Natural killer cell (primary cell): ENCODE results near the gene PEX26. TPM values are rescaled to one million over a fixed set of nuclear protein-coding genes. Genes with fewer than 3 reads are reported as not detected.
"Not testable (repeated sequence)": the region's sequence is repeated elsewhere in the genome, so short reads cannot be mapped to it uniquely, and the experiment has no call there.

Experiments
- ATAC-seq, 3 donors: fragments of 150-1000 bp in 2 of 3; fragments of 200-7000 bp in 1 of 3; cut with Tn5 transposase; 1 replicate in 1 of 3; 2 replicates in 2 of 3; pipeline ENCODE4 v1.10.0; 2021; ENCODE audit warnings: mild to moderate bottlenecking in 2 of 3, moderate library complexity in 2 of 3
- DNase-seq, 2 donors: peaks; one replicate each; pipeline versions ENCODE4 v3.0.0 to v3.0.0-alpha.2; 2013 to 2021; ENCODE audit warnings: mixed read lengths in 1 of 2
- H3K27ac ChIP-seq: one replicate; pipeline ENCODE4 v1.5.1; 2013; ENCODE audit warnings: mild to moderate bottlenecking, low read length
- H3K27me3 ChIP-seq: one replicate; pipeline ENCODE4 v1.6.1; 2013; ENCODE audit warnings: low read length; ENCODE audit not compliant: control insufficient read depth, insufficient read depth
- H3K36me3 ChIP-seq: one replicate; pipeline ENCODE4 v1.6.1; 2013; ENCODE audit warnings: low read length; ENCODE audit not compliant: control insufficient read depth, insufficient read depth
- H3K4me1 ChIP-seq: one replicate; pipeline ENCODE4 v1.6.1; 2013; ENCODE audit warnings: low read length; ENCODE audit not compliant: control insufficient read depth, insufficient read depth
- H3K4me3 ChIP-seq: one replicate; pipeline ENCODE4 v1.5.1; 2013; ENCODE audit warnings: low read length
- H3K9me3 ChIP-seq: one replicate; pipeline ENCODE4 v1.6.1; 2013; ENCODE audit warnings: low read length; ENCODE audit not compliant: control insufficient read depth, insufficient read depth
- H3K27ac Mint-ChIP-seq, 2 donors: one replicate each; pipeline ENCODE4 v1.8.0; 2022; ENCODE audit warnings: mild to moderate bottlenecking in 2 of 2, mixed read lengths in 2 of 2, moderate library complexity in 1 of 2
- H3K27me3 Mint-ChIP-seq, 2 donors: one replicate each; pipeline ENCODE4 v1.8.0; 2022; ENCODE audit warnings: low read depth in 2 of 2, mixed read lengths in 2 of 2
- H3K36me3 Mint-ChIP-seq: one replicate; pipeline ENCODE4 v1.8.0; 2022; ENCODE audit warnings: mixed read lengths
- H3K4me1 Mint-ChIP-seq, 2 donors: one replicate each; pipeline ENCODE4 v1.8.0; 2022; ENCODE audit warnings: mixed read lengths in 2 of 2
- H3K4me3 Mint-ChIP-seq: one replicate; pipeline ENCODE4 v1.8.0; 2022; ENCODE audit warnings: mild to moderate bottlenecking, moderate library complexity, mixed read lengths
- H3K9me3 Mint-ChIP-seq, 2 donors: one replicate each; pipeline ENCODE4 v1.8.0; 2022; ENCODE audit warnings: mixed read lengths in 2 of 2
- WGBS: methylation state at CpG from one replicate; pipeline ENCODE4 v1.1.7; 2013; ENCODE audit warnings: missing lambda C conversion rate; ENCODE audit not compliant: insufficient coverage; 5-methylcytosine and 5-hydroxymethylcytosine counted together
- intact Hi-C: fragments of 100-400 bp; cut with micrococcal nuclease; formaldehyde crosslinking; loops from one replicate; pipeline ENCODE4 v1.14.2; 2022
- total RNA-seq, 4 donors: library from RNA; stranded (reverse); fragments of 120-200 nt in 1 of 4; gene quantifications; one replicate each; pipeline versions ENCODE4 v1.2.3 to v1.2.4, GENCODE V29; 2013 to 2022
- TF ChIP-seq, protein P1 (sequence below): fragments of 200-600 bp; IDR thresholded peaks from one replicate; pipeline ENCODE4 v1.8.0; 2022; ENCODE audit warnings: antibody characterized with exemption

Gene PEX26
- total RNA-seq, 3 donors from 2014 or later (not counting 1 experiment from before 2014, with no cell fraction given): 27.6 to 37.4 (median 31.2) TPM

DNA sequence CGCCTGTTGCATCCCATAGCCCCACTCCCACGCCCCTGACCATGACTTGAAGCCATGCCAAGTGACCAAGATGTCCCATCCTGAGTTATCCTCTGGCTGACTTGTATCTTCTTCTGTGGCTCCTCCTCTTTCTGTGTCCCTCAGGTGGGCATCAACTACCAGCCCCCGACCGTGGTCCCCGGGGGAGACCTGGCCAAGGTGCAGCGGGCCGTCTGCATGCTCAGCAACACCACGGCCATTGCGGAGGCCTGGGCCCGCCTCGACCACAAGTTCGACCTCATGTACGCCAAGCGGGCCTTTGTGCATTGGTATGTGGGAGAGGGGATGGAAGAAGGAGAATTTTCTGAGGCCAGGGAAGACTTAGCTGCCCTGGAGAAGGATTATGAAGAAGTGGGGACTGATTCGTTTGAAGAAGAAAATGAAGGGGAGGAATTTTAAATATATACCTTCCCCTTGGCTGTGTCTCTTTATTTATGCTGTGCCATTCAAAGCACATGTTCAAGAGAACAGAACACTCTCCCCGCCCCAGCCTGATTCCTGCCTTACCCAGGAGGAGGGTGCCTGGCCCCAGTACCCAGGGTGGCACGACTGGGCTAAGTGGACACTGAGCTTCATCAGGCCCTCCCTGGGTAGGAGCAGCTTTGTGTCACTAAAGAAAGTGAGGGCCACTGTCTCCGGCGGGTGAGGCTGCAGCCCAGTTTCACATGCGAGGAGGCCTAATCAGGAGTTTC, 53.1 kb downstream of the PEX26 start:
- Mint-ChIP-seq H3K9me3 (no peaks in the 10 kb centered on the region), H3K4me1 (no peaks in the 10 kb centered on the region), H3K27ac (no peak overlapping the region), H3K36me3 (no peaks in the 10 kb centered on the region), H3K27me3 (no peaks in the 10 kb centered on the region), H3K4me3 (no peak overlapping the region)
- DNase-seq (no peak), ATAC-seq (no peak)
- Histone ChIP-seq H3K27ac (no peak overlapping the region), H3K36me3 (peaks cover 3% of the 10 kb centered on the region), H3K27me3 (no peaks in the 10 kb centered on the region), H3K4me3 (no peak overlapping the region), H3K9me3 (no peaks in the 10 kb centered on the region), H3K4me1 (no peaks in the 10 kb centered on the region)
- intact Hi-C loops: no loop called here
- TF ChIP-seq, protein P1, sequence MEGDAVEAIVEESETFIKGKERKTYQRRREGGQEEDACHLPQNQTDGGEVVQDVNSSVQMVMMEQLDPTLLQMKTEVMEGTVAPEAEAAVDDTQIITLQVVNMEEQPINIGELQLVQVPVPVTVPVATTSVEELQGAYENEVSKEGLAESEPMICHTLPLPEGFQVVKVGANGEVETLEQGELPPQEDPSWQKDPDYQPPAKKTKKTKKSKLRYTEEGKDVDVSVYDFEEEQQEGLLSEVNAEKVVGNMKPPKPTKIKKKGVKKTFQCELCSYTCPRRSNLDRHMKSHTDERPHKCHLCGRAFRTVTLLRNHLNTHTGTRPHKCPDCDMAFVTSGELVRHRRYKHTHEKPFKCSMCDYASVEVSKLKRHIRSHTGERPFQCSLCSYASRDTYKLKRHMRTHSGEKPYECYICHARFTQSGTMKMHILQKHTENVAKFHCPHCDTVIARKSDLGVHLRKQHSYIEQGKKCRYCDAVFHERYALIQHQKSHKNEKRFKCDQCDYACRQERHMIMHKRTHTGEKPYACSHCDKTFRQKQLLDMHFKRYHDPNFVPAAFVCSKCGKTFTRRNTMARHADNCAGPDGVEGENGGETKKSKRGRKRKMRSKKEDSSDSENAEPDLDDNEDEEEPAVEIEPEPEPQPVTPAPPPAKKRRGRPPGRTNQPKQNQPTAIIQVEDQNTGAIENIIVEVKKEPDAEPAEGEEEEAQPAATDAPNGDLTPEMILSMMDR: no peak
- 95% methylated on average over 19 of the region's 20 CpGs for WGBS

DNA sequence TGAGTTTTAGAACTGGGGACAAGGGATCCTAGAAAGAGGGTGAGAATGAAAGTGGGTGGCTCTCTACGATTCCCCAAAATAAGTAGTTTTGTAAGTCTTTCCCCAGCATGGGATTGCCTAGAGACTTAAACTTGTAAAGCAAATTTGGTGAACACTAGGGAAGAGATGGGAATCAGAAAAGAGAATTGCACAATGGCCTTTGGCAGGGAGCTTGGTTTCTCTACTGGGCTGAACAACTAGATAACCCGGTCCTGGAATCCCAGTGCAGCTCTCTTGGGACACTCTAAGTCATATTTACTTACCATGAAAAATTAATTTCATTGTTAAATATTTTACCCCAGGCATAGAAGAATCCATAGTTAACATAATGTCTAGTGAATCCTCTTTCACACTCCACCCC, 55.7 kb downstream of the PEX26 start:
- Histone ChIP-seq H3K27ac (no peak overlapping the region), H3K4me1 (no peaks in the 10 kb centered on the region), H3K27me3 (no peaks in the 10 kb centered on the region), H3K36me3 (no peaks in the 10 kb centered on the region), H3K9me3 (no peaks in the 10 kb centered on the region), H3K4me3 (no peak overlapping the region)
- ATAC-seq (no peak), DNase-seq (no peak)
- intact Hi-C loops: no loop called here
- Mint-ChIP-seq H3K36me3 (no peaks in the 10 kb centered on the region), H3K27ac (no peak overlapping the region), H3K9me3 (no peaks in the 10 kb centered on the region), H3K4me3 (no peak overlapping the region), H3K4me1 (no peaks in the 10 kb centered on the region), H3K27me3 (no peaks in the 10 kb centered on the region)
- TF ChIP-seq, protein P1: no peak
- 95% methylated on average over 2 of the region's 2 CpGs for WGBS

DNA sequence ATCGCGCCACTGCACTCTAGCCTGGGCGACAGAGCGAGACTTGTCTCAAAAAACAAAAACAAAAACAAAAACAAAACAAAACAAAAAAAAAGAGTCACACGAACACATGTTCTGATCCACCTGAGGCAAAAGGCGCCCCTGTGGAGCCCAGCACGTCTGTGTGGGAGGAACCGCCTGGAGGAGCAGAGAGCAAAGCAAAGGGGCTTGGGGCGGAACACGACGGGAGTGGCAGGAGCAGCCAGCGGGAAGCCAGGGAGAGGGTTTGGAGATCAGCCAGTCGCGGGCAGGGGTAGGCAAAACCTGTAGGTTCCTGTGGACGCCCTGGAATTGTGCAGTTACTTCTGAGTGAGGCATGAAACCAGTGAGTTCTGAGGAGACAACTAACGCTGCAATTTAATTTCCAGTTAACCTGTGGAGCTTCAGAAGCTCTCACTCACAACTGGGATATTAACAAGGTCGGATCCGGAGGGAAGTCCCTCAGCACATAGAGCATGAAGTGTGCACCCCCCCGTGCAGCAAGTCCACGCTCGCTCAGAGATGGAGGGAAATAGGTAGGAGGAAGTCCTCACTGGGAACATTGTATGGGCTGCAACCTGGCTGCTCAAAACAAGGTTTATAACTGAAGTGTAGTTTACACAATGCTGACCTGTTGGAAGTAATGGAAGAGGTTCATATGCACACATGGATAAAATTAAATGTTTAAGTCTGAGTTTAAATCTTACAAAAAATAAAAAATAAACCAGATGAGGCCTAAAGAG, 59.0 kb downstream of the PEX26 start:
- intact Hi-C loops: no loop called here
- TF ChIP-seq, protein P1: no peak
- Mint-ChIP-seq H3K4me1 (no peaks in the 10 kb centered on the region), H3K27me3 (no peaks in the 10 kb centered on the region), H3K36me3 (no peaks in the 10 kb centered on the region), H3K27ac (no peak overlapping the region), H3K4me3 (no peak overlapping the region), H3K9me3 (no peaks in the 10 kb centered on the region)
- Histone ChIP-seq H3K36me3 (no peaks in the 10 kb centered on the region), H3K4me1 (no peaks in the 10 kb centered on the region), H3K27me3 (no peaks in the 10 kb centered on the region), H3K9me3 (no peaks in the 10 kb centered on the region), H3K27ac (no peak overlapping the region), H3K4me3 (no peak overlapping the region)
- 94% methylated on average over 21 of the region's 21 CpGs for WGBS
- DNase-seq: no peak
- no peak for ATAC-seq

DNA sequence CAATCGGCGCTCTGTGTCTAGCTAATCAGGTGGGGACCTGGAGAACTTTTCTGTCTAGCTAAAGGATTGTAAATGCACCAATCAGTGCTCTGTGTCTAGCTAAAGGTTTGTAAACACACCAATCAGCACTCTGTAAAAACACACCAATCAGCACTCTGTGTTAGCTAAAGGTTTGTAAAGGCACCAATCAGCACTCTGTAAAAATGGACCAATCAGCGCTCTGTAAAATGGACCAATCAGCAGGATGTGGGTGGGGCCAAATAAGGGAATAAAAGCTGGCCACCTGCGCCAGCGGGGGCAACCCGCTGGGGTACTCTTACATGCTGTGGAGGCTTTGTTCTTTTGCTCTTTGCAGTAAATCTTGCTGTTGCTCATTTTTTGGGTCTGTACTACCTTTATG, 63.2 kb downstream of the PEX26 start:
- H3K27me3 ChIP-seq, H3K27ac Mint-ChIP-seq, H3K9me3 ChIP-seq, H3K4me3 Mint-ChIP-seq, H3K27ac ChIP-seq, H3K9me3 Mint-ChIP-seq, H3K4me3 ChIP-seq, DNase-seq, H3K36me3 Mint-ChIP-seq, H3K36me3 ChIP-seq, ATAC-seq, H3K27me3 Mint-ChIP-seq, H3K4me1 ChIP-seq, H3K4me1 Mint-ChIP-seq, intact Hi-C loops: not testable (repeated sequence)
- WGBS: 97% methylated on average over 4 of the region's 6 CpGs
